GM12878 (cell line): ENCODE results near the gene PIRT. TPM values are rescaled to one million over a fixed set of nuclear protein-coding genes. Genes with fewer than 3 reads are reported as not detected.

Source experiments
- ATAC-seq: fragments of 200-7000 bp; cut with Tn5 transposase; 3 replicates; pipeline ENCODE4 v1.9.1; 2020; ENCODE audit warnings: mild to moderate bottlenecking, moderate library complexity
- BruUV-seq: library from RNA; stranded (reverse); fragments of 400-500 nt; replicated peaks from 2 replicates; lab custom pipeline; 2021; lab: Mats Ljungman, UMichigan
- CTCF ChIA-PET: fragments of 300-600 bp; sonication (Branson Sonifier 250); formaldehyde crosslinking; extraction: SDS; loops from one replicate; lab custom pipeline; 2021; ENCODE audit warnings: inconsistent platforms; lab: Yijun Ruan, JAX
- POLR2A ChIA-PET: fragments of 350-600 bp; formaldehyde crosslinking; extraction: SDS; loops from one replicate; lab custom pipeline; 2021; ENCODE audit warnings: inconsistent platforms; lab: Charles Lee
- RAD21 ChIA-PET: fragments of 300-600 bp; sonication (Branson Sonifier 250); formaldehyde crosslinking; loops from one replicate; lab custom pipeline; 2023; ENCODE audit warnings: antibody characterized with exemption; ENCODE audit not compliant: unreplicated experiment; lab: Charles Lee
- SMC1A ChIA-PET: fragments of 300-600 bp; sonication (Branson Sonifier 250); formaldehyde crosslinking; loops from one replicate; lab custom pipeline; 2023; ENCODE audit not compliant: unreplicated experiment, uncharacterized antibody; lab: Charles Lee
- DNase-seq: peaks from one replicate; pipeline ENCODE4 v3.0.0-alpha.2; 2011; ENCODE audit warnings: low read depth, low spot score
- FAIRE-seq: peaks from 3 replicates; lab custom pipeline; 2011; peaks lifted over from hg19 to GRCh38; lab: Jason Lieb, UNC
- H2AFZ ChIP-seq: 2 replicates; pipeline ENCODE4 v1.6.0; 2011; ENCODE audit warnings: low read depth, low read length, control low read depth; ENCODE audit not compliant: control insufficient read depth
- H3K27ac ChIP-seq: 2 replicates; pipeline ENCODE4 v1.5.1; 2011; ENCODE audit warnings: control low read depth; ENCODE audit not compliant: control insufficient read depth, insufficient read depth
- H3K27me3 ChIP-seq, 2 experiments: replicated peaks in 1 of 2; 2 replicates each; pipeline versions ENCODE4 v1.6.0 to v1.6.1; 2011; ENCODE audit warnings: low read length in 1 of 2; ENCODE audit not compliant: control insufficient read depth in 2 of 2, insufficient read depth in 2 of 2
- H3K36me3 ChIP-seq, 2 experiments: 2 replicates each; pipeline ENCODE4 v1.5.1; 2011; ENCODE audit warnings: low read length in 1 of 2; ENCODE audit not compliant: control insufficient read depth in 2 of 2, insufficient read depth in 2 of 2
- H3K4me1 ChIP-seq: 2 replicates; pipeline ENCODE4 v1.6.1; 2011; ENCODE audit warnings: mild to moderate bottlenecking, low read length, moderate library complexity, mixed read lengths; ENCODE audit not compliant: control insufficient read depth, insufficient read depth
- H3K4me2 ChIP-seq: 2 replicates; pipeline ENCODE4 v1.6.0; 2011; ENCODE audit warnings: control low read depth; ENCODE audit not compliant: control insufficient read depth, insufficient read depth
- H3K4me3 ChIP-seq: fragments of 200-600 bp; sonication (generic); 2 replicates; pipeline ENCODE4 v1.5.1; 2016
- H3K79me2 ChIP-seq: 2 replicates; pipeline ENCODE4 v1.6.0; 2011; ENCODE audit warnings: low read length; ENCODE audit not compliant: control insufficient read depth, insufficient read depth
- H3K9ac ChIP-seq: 2 replicates; pipeline ENCODE4 v1.8.0; 2011; ENCODE audit warnings: low read length, control low read depth, mixed read lengths; ENCODE audit not compliant: control insufficient read depth, insufficient read depth
- H3K9me3 ChIP-seq: replicated peaks from 3 replicates; pipeline ENCODE4 v1.5.1; 2011; ENCODE audit warnings: mild to moderate bottlenecking, low read length; ENCODE audit not compliant: control insufficient read depth, insufficient read depth
- H4K20me1 ChIP-seq: 2 replicates; pipeline ENCODE4 v1.6.0; 2011; ENCODE audit not compliant: control insufficient read depth, insufficient read depth
- BMI1 ChIP-seq: fragments of 450-650 bp; IDR thresholded peaks from 2 replicates; pipeline ENCODE4 v1.6.1; 2016; ENCODE audit warnings: mild to moderate bottlenecking, moderate library complexity, borderline replicate concordance
- CEBPZ ChIP-seq: fragments of 150-350 bp; IDR thresholded peaks from 2 replicates; pipeline ENCODE4 v1.6.1; 2016; ENCODE audit warnings: low read depth, low read length
- FOS ChIP-seq: IDR thresholded peaks from 3 replicates; pipeline ENCODE4 v1.6.1; 2011; ENCODE audit warnings: borderline replicate concordance; ENCODE audit not compliant: insufficient read length; ENCODE audit errors: extremely low read depth
- HDAC6 ChIP-seq: fragments of 200-600 bp; sonication (generic); IDR thresholded peaks from one replicate; pipeline ENCODE4 v1.8.0; 2017; ENCODE audit warnings: antibody characterized with exemption; ENCODE audit not compliant: unreplicated experiment
- MAX ChIP-seq: IDR thresholded peaks from 2 replicates; pipeline ENCODE4 v1.6.1; 2012; ENCODE audit warnings: low read depth, low read length, improper control_type of control experiment
- MTA3 ChIP-seq: IDR thresholded peaks from 2 replicates; pipeline ENCODE4 v1.6.1; 2012; ENCODE audit warnings: low read length, inconsistent platforms, borderline replicate concordance
- SP1 ChIP-seq: IDR thresholded peaks from one replicate; pipeline ENCODE4 v1.6.1; 2011; ENCODE audit warnings: low read depth, low read length
- SRF ChIP-seq, 2 experiments: IDR thresholded peaks; 2 replicates each; pipeline ENCODE4 v1.6.1; 2011; ENCODE audit warnings: low read depth in 2 of 2, low read length in 2 of 2, mild to moderate bottlenecking in 1 of 2, moderate library complexity in 1 of 2
- SUPT20H ChIP-seq: IDR thresholded peaks from 2 replicates; pipeline ENCODE4 v1.6.1; 2011; ENCODE audit warnings: low read depth, mild to moderate bottlenecking, low read length, moderate library complexity, borderline replicate concordance; ENCODE audit not compliant: control insufficient read depth
- ZNF384 ChIP-seq: IDR thresholded peaks from 2 replicates; pipeline ENCODE4 v1.6.1; 2012; ENCODE audit warnings: low read depth, mild to moderate bottlenecking, low read length, improper control_type of control experiment, borderline replicate concordance
- WGBS: methylation state at CpG from one replicate; pipeline ENCODE4 v1.1.6; 2016; ENCODE audit warnings: low lambda C conversion rate; ENCODE audit not compliant: insufficient replicate concordance, insufficient coverage; ENCODE audit errors: missing lambda C conversion rate; 5-methylcytosine and 5-hydroxymethylcytosine counted together
- in situ Hi-C: fragments of 300-500 bp; cut with MboI; formaldehyde crosslinking; loops from 9 replicates; pipeline ENCODE4 v1.14.3; 2018; ENCODE audit warnings: mixed read lengths
- intact Hi-C: fragments of 100-400 bp; cut with micrococcal nuclease; formaldehyde crosslinking; loops from one replicate; pipeline ENCODE4 v1.14.2; 2022; ENCODE audit not compliant: unreplicated experiment
- polyA plus RNA-seq, 11 experiments: library from polyadenylated mRNA; depleted of rRNA in 4 of 11; unstranded in 6 of 11; stranded (reverse) in 5 of 11; fragments of >200 nt; fragmentation: Nextera tagmentation in 4 of 11; fragmentation: Illumina TruSeq in 1 of 11; extraction: Ambion mirVana in 4 of 11; extraction: Trizol in 1 of 11; gene quantifications; 1 replicate in 1 of 11; 2 replicates in 10 of 11; pipeline versions ENCODE4 v1.2.1 to v1.2.3, GENCODE V29; 2011 to 2016; ENCODE audit warnings: inconsistent platforms in 2 of 11, missing spikeins in 2 of 11, low read depth in 1 of 11
- total RNA-seq, 4 experiments: library from RNA; depleted of rRNA in 3 of 4; stranded (reverse); fragments of >200 nt in 3 of 4; fragmentation: Illumina TruSeq in 1 of 4; extraction: Trizol in 1 of 4; gene quantifications; 2 replicates each; pipeline versions ENCODE4 v1.2.1 to v1.2.3, GENCODE V29; 2013 to 2021

PIRT gene
- total and polyA plus RNA-seq, 10 of the 15 experiments (the other 5 are each of a cell fraction or from before 2014, with no cell fraction given): not detected

GRCh38 chr17:10805911-10806310, 32.0 kb downstream of the PIRT start:
- no peak overlapping the region for H3K4me3 ChIP-seq
- no peak overlapping the region for H3K4me2 ChIP-seq
- DNase-seq (no peak), FAIRE-seq (no peak), ATAC-seq (no peak)
- in situ Hi-C loops (no loop called here), intact Hi-C loops (no loop called here)
- no TSS peak for BruUV-seq
- no peaks in the 10 kb centered on the region for H4K20me1 ChIP-seq
- no peaks in the 10 kb centered on the region for H3K9me3 ChIP-seq
- H3K36me3 ChIP-seq: no peaks in the 10 kb centered on the region
- H2AFZ ChIP-seq: no peak overlapping the region
- CTCF ChIA-PET: no interaction called here
- no peaks in the 10 kb centered on the region for H3K79me2 ChIP-seq
- no peak overlapping the region for H3K9ac ChIP-seq
- H3K27ac ChIP-seq: no peak overlapping the region
- TF ChIP-seq CEBPZ (no peak), MAX (no peak), BMI1 (no peak)
- POLR2A ChIA-PET: no interaction called here
- H3K27me3 ChIP-seq: 0 out of 4 replicates have a peak, but pooled peaks cover 0 to 2% of the 10 kb centered on the region in 2 experiments
- SMC1A ChIA-PET: no interaction called here
- no peaks in the 10 kb centered on the region for H3K4me1 ChIP-seq
- RAD21 ChIA-PET: no interaction called here
- 45% methylated on average over 6 of the region's 6 CpGs for WGBS

- POLR2A ChIA-PET: no interaction called here
- FAIRE-seq (no peak), DNase-seq (no peak), ATAC-seq (no peak)
- no TSS peak for BruUV-seq
- intact Hi-C loops (no loop called here), in situ Hi-C loops (no loop called here)
- RAD21 ChIA-PET: no interaction called here
- H3K4me3 ChIP-seq: no peak overlapping the region
- no peaks in the 10 kb centered on the region for H3K4me1 ChIP-seq
- CTCF ChIA-PET: no interaction called here
- H3K4me2 ChIP-seq: no peak overlapping the region
- H3K9me3 ChIP-seq: no peaks in the 10 kb centered on the region
- SMC1A ChIA-PET: no interaction called here
- no peak overlapping the region for H3K9ac ChIP-seq
- no peaks in the 10 kb centered on the region for H4K20me1 ChIP-seq
- no peak overlapping the region for H2AFZ ChIP-seq
- no peak overlapping the region for H3K27ac ChIP-seq
- H3K36me3 ChIP-seq: no peaks in the 10 kb centered on the region
- H3K27me3 ChIP-seq: 0 out of 4 replicates have a peak, but pooled peaks cover 0 to 2% of the 10 kb centered on the region in 2 experiments
- 39% methylated on average over 7 of the region's 7 CpGs for WGBS
- no peaks in the 10 kb centered on the region for H3K79me2 ChIP-seq
- TF ChIP-seq FOS (no peak), SRF (IDR thresholded peaks at IDR 0.05; ENCODE audit: low read depth in 2 of 2, low read length in 2 of 2) (no peak), SUPT20H (no peak), SP1 (no peak), ZNF384 (no peak), MTA3 (no peak), HDAC6 (no peak)
These were observed 33.3 kb downstream of the PIRT start for GRCh38 chr17:10804546-10804945.
